Heart left ventricle (tissue), 16 donors: ENCODE measurements around the gene BCL11A. TPM values are rescaled to one million over a fixed set of nuclear protein-coding genes. Genes with fewer than 3 reads are reported as not detected.

Experiments used
- ATAC-seq, 4 donors: fragments of 200-7000 bp; cut with Tn5 transposase; one replicate each; pipeline ENCODE4 v1.9.1; 2020 to 2022; ENCODE audit warnings: moderate library complexity in 4 of 4, mild to moderate bottlenecking in 3 of 4, moderate number of reproducible peaks in 1 of 4
- DNase-seq, 5 donors: peaks; one replicate each; pipeline ENCODE4 v3.0.0-alpha.2; 2020
- H3K27ac ChIP-seq, 12 donors: fragments of 200-600 bp; sonication (generic) in 4 of 12; one replicate each; pipeline versions ENCODE4 v1.5.0 to v1.8.0; 2016 to 2022; ENCODE audit warnings: mild to moderate bottlenecking in 2 of 12
- H3K27me3 ChIP-seq, 9 donors: fragments of 200-600 bp; sonication (generic) in 2 of 9; one replicate each; pipeline versions ENCODE4 v1.5.1 to v1.8.0; 2016 to 2022; ENCODE audit warnings: mild to moderate bottlenecking in 3 of 9
- H3K36me3 ChIP-seq, 9 donors: fragments of 200-600 bp; sonication (generic) in 2 of 9; one replicate each; pipeline versions ENCODE4 v1.5.0 to v1.8.0; 2018 to 2022; ENCODE audit warnings: mild to moderate bottlenecking in 2 of 9
- H3K4me1 ChIP-seq, 12 donors: fragments of 200-600 bp; sonication (generic) in 4 of 12; one replicate each; pipeline versions ENCODE4 v1.5.0 to v1.8.0; 2016 to 2022; ENCODE audit warnings: mild to moderate bottlenecking in 3 of 12
- H3K4me3 ChIP-seq, 12 donors: fragments of 200-600 bp; sonication (generic) in 4 of 12; one replicate each; pipeline versions ENCODE4 v1.5.0 to v1.8.0; 2017 to 2022; ENCODE audit warnings: mild to moderate bottlenecking in 9 of 12, moderate library complexity in 4 of 12
- H3K9me3 ChIP-seq, 12 donors: fragments of 200-600 bp; sonication (generic) in 4 of 12; one replicate each; pipeline versions ENCODE4 v1.5.0 to v1.8.0; 2016 to 2022; ENCODE audit warnings: mild to moderate bottlenecking in 1 of 12
- CTCF ChIP-seq, 12 donors: fragments of 200-600 bp; sonication (generic) in 4 of 12; IDR thresholded peaks; one replicate each; pipeline versions ENCODE4 v1.5.0 to v1.8.0; 2018 to 2022; ENCODE audit warnings: antibody characterized with exemption in 12 of 12, mild to moderate bottlenecking in 5 of 12
- POLR2A ChIP-seq, 2 donors: fragments of 450-650 bp; IDR thresholded peaks; one replicate each; pipeline ENCODE4 v1.6.1; 2017; ENCODE audit warnings: antibody characterized with exemption in 2 of 2, mild to moderate bottlenecking in 2 of 2, moderate library complexity in 2 of 2
- WGBS, 4 donors: extraction: QIAGEN DNeasy Blood & Tissue Kit in 2 of 4; methylation state at CpG; one replicate each; pipeline versions ENCODE4 v1.1.5 to v1.1.7; 2013 to 2018; 5-methylcytosine and 5-hydroxymethylcytosine counted together
- intact Hi-C, 10 donors: fragments of 100-400 bp; cut with DNase I; formaldehyde crosslinking; loops; one replicate each; pipeline versions ENCODE4 v1.11.1 to v1.14.2; 2022
- polyA plus RNA-seq, 2 donors: library from polyadenylated mRNA; stranded (reverse); fragments of 200-250 nt; gene quantifications; one replicate each; pipeline ENCODE4 v1.2.3, GENCODE V29; 2013
- total RNA-seq, 9 donors: library from RNA; depleted of rRNA in 2 of 9; stranded (reverse); fragments of >200 nt in 2 of 9; fragmentation: NEBNext Ultra II Directional in 3 of 9; extraction: Animal tissue kit (Norgen Biotek cat#: 25700) in 3 of 9; gene quantifications; one replicate each; pipeline versions ENCODE4 v1.1.0 to v1.2.4, GENCODE V29; 2016 to 2023
- donor health status: ischemic (EF 13 %, LVEDD 7.1; RV severe dilation, severe dysfunction).
- donor health status: healthy with polysubstance abuse.
- donor health status: DM: no; HTN: yes; CAD: no.
- donor health status: DM: no; HTN: no; CAD: no.
- donor health status: ischemic (EF 25% LVEDD 6.9; RV normal size, moderate dysfunction).
- donor health status: ischemic (EF 25% LVEDD 5.7; RV mildly dilated, moderate dysfunction).
- donor health status: healthy.
- donor health status: DM: yes; HTN: yes; CAD: no.
- donor health status: ischemic (EF 35%, LVEDD 5.7; RV mildly dilated, moderate dysfunction).
- donor health status: nonischemic (EF 11% LVEDD 7.7; RV severe dilation, severe dysfunction).
- donor health status: DM: yes; HTN: yes; CAD: no.
- donor health status: PGD.
- donor health status: ischemic (EF 29% LVEDD 5.4; RV normal size, mild dysfunction).
- donor health status: nonischemic (EF 23%, LVEDD 6.1; RV moderate dilation, normal function).

BCL11A gene
- total and polyA plus RNA-seq, 11 donors = 5.6 to 31.9 (median 20.2) TPM

GRCh38 chr2:60505880-60506260, 47.6 kb downstream of the BCL11A start:
- Histone ChIP-seq H3K36me3 (no peaks in the 10 kb centered on the region), H3K27me3 (no peaks in the 10 kb centered on the region), H3K4me1 (peaks cover 0 to 59% (median 13%) of the 10 kb centered on the region in 12 donors), H3K9me3 (no peaks in the 10 kb centered on the region), H3K4me3 (no peak overlapping the region), H3K27ac (peak overlapping the region in 5 of 12 donors; percentile 5 to 68 (median 34))
- DNase-seq = no peak
- 75 to 86% (median 77%) methylated on average over 4 of the region's 4 CpGs for whole genome bisulfite sequencing, 4 donors
- intact Hi-C loops = loop anchor here in 2 of 10 donors (5.0 to 10.0 kb wide), 2 partner anchors 41 to 171 kb away; no protein-coding TSS in a partner anchor
- TF ChIP-seq POLR2A (IDR thresholded peaks at IDR 0.05) = no peak
- TF ChIP-seq CTCF (IDR thresholded peaks at IDR 0.05) = no peak
- ATAC-seq = peak in 2 of 4 donors; percentile 11 to 34

DNA sequence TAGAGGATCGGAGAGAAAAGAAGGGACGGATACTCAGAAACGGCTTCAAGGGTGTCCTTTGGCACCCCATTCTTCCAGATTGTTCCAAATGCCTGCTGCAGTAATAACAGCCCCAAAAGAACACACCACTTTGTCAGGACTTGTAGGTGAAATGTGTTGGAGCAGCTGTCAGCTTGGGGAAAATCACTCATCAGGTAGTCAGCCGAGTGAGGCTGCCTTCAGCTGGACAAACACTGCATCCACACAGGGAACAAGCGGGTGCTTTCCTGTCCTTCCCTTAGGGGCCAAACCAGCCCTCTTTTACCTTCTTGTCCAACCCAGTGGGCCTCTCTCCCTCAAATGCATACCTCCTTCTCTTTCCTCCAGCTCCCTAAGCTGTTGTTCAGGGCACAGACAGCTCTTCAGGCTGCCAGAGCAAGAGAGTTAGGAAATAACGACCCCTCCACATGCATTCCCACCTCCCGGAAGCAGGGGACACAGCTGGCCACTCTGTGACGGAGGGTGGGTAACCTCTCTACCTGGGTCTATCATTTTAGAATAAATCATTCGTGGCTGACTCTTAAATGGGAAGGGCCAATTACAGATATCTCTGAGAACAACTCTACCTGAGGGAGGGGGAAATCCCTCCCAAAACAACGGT, 48.1 kb downstream of the BCL11A start:
- DNase-seq = no peak
- Histone ChIP-seq H3K27me3 (no peaks in the 10 kb centered on the region), H3K4me1 (peaks cover 0 to 60% (median 12%) of the 10 kb centered on the region in 12 donors), H3K36me3 (no peaks in the 10 kb centered on the region), H3K27ac (peak overlapping the region in 3 of 12 donors; percentile 21 to 68 (median 38)), H3K9me3 (no peaks in the 10 kb centered on the region), H3K4me3 (no peak overlapping the region)
- intact Hi-C loops = loop anchor here in 2 of 10 donors (5.0 to 10.0 kb wide), 2 partner anchors 42 to 171 kb away; no protein-coding TSS in a partner anchor
- TF ChIP-seq POLR2A (IDR thresholded peaks at IDR 0.05) (no peak), CTCF (IDR thresholded peaks at IDR 0.05) (no peak)
- 60 to 67% (median 62%) methylated on average over 10 of the region's 10 CpGs for WGBS, 4 donors
- ATAC-seq = peak; percentile 48 to 75 (median 60)

- intact Hi-C loops = loop anchor here in 1 of 10 donors (10.0 kb wide), 1 partner anchor 169 kb away; no protein-coding TSS in a partner anchor
- TF ChIP-seq POLR2A (IDR thresholded peaks at IDR 0.05) (no peak), CTCF (IDR thresholded peaks at IDR 0.05) (peak in 5 of 12 donors; percentile 11 to 32 (median 23))
- WGBS, 4 donors = 67 to 78% (median 72%) methylated on average over 6 of the region's 6 CpGs
- H3K36me3 ChIP-seq = no peaks in the 10 kb centered on the region
- no peak overlapping the region for H3K4me3 ChIP-seq
- no peaks in the 10 kb centered on the region for H3K9me3 ChIP-seq
- H3K27ac ChIP-seq = peak overlapping the region in 2 of 12 donors; percentile 16 to 62
- H3K27me3 ChIP-seq = no peaks in the 10 kb centered on the region
- ATAC-seq (peak in 3 of 4 donors; percentile 31 to 60 (median 53)), DNase-seq (peak in 2 of 5 donors; percentile 36 to 51)
- H3K4me1 ChIP-seq = peaks cover 0 to 73% (median 15%) of the 10 kb centered on the region in 12 donors
Measured at GRCh38 chr2:60504049-60504448, 49.4 kb downstream of the BCL11A start.

- peaks cover 0 to 69% (median 15%) of the 10 kb centered on the region in 12 donors for H3K4me1 ChIP-seq
- intact Hi-C loops = loop anchor here in 1 of 10 donors (10.0 kb wide), 1 partner anchor 167 kb away; no protein-coding TSS in a partner anchor
- H3K27me3 ChIP-seq = no peaks in the 10 kb centered on the region
- DNase-seq (no peak), ATAC-seq (no peak)
- 49 to 61% (median 54%) methylated on average over 4 of the region's 4 CpGs for WGBS, 4 donors
- no peaks in the 10 kb centered on the region for H3K36me3 ChIP-seq
- H3K4me3 ChIP-seq = no peak overlapping the region
- peak overlapping the region in 1 of 12 donors; percentile 62 for H3K27ac ChIP-seq
- no peak for TF ChIP-seq POLR2A (IDR thresholded peaks at IDR 0.05)
- no peak for TF ChIP-seq CTCF (IDR thresholded peaks at IDR 0.05)
- no peaks in the 10 kb centered on the region for H3K9me3 ChIP-seq
Measured at GRCh38 chr2:60502144-60502543, 51.3 kb downstream of the BCL11A start.
